ENCODE data around the gene DRD2. TPM values are rescaled to one million over a fixed set of nuclear protein-coding genes. Genes with fewer than 3 reads are reported as not detected.

DRD2 gene
- total RNA-seq, 1 experiment from 2014 or later, result 0.28 TPM

GRCh38 chr11:113378692-113379091, 96.5 kb downstream of the DRD2 start:
- intact Hi-C loops (cut with micrococcal nuclease), result loop anchor here (10.0 kb wide), 1 partner anchor 356 kb away; no protein-coding TSS in a partner anchor
- CTCF ChIA-PET, result interaction anchor here (1.6 kb wide), 1 partner anchor 115 kb away, joined by 6 read pairs; no protein-coding TSS in a partner anchor
- Mint-ChIP-seq H3K27ac (ENCODE audit: low read depth, unreplicated experiment) (no peak overlapping the region), H3K4me3 (ENCODE audit: unreplicated experiment) (no peak overlapping the region), H3K36me3 (ENCODE audit: insufficient read depth, unreplicated experiment) (no peaks in the 10 kb centered on the region), H3K4me1 (ENCODE audit: insufficient read depth, unreplicated experiment) (peaks cover 26% of the 10 kb centered on the region), H3K9me3 (ENCODE audit: unreplicated experiment) (no peaks in the 10 kb centered on the region), H3K27me3 (ENCODE audit: insufficient read depth, unreplicated experiment) (no peaks in the 10 kb centered on the region)
- BruUV-seq (replicated peaks), result no TSS peak
- DNase-seq (ENCODE audit: unreplicated experiment), result no peak
- POLR2A ChIA-PET, result interaction anchor here (0.7 to 1.4 kb wide), 3 partner anchors 12 to 115 kb away, joined by 3 to 5 read pairs (median 4); no protein-coding TSS in a partner anchor
- no peak for TF ChIP-seq CTCF (IDR thresholded peaks at IDR 0.05; ENCODE audit: unreplicated experiment)

- H3K4me1 Mint-ChIP-seq (ENCODE audit: insufficient read depth, unreplicated experiment), result peaks cover 34% of the 10 kb centered on the region
- H3K4me3 Mint-ChIP-seq (ENCODE audit: unreplicated experiment), result peak overlapping the region; percentile 10
- peak overlapping the region; percentile 26 for H3K27ac Mint-ChIP-seq (ENCODE audit: low read depth, unreplicated experiment)
- peak; percentile 50 for DNase-seq (ENCODE audit: unreplicated experiment)
- TF ChIP-seq CTCF (IDR thresholded peaks at IDR 0.05; ENCODE audit: unreplicated experiment), result no peak
- TSS peak; percentile 70 for BruUV-seq (replicated peaks)
- H3K27me3 Mint-ChIP-seq (ENCODE audit: insufficient read depth, unreplicated experiment), result no peaks in the 10 kb centered on the region
- CTCF ChIA-PET, result interaction anchor here (0.6 to 1.6 kb wide), 5 partner anchors 16 to 154 kb away, joined by 3 to 6 read pairs (median 4); no protein-coding TSS in a partner anchor
- intact Hi-C loops (cut with micrococcal nuclease), result loop anchor here (10.0 kb wide), 1 partner anchor 357 kb away; no protein-coding TSS in a partner anchor
- no peaks in the 10 kb centered on the region for H3K36me3 Mint-ChIP-seq (ENCODE audit: insufficient read depth, unreplicated experiment)
- no peaks in the 10 kb centered on the region for H3K9me3 Mint-ChIP-seq (ENCODE audit: unreplicated experiment)
- POLR2A ChIA-PET, result interaction anchor here (0.7 to 2.3 kb wide), 5 partner anchors 12 to 116 kb away, joined by 3 to 10 read pairs (median 7); no protein-coding TSS in a partner anchor
These were observed 97.4 kb downstream of the DRD2 start for GRCh38 chr11:113377681-113378412.

GRCh38 chr11:113376156-113376555, 99.0 kb downstream of the DRD2 start:
- no peak overlapping the region for H3K4me3 Mint-ChIP-seq (ENCODE audit: unreplicated experiment)
- TF ChIP-seq CTCF (IDR thresholded peaks at IDR 0.05; ENCODE audit: unreplicated experiment), result no peak
- peaks cover 46% of the 10 kb centered on the region for H3K4me1 Mint-ChIP-seq (ENCODE audit: insufficient read depth, unreplicated experiment)
- no peaks in the 10 kb centered on the region for H3K9me3 Mint-ChIP-seq (ENCODE audit: unreplicated experiment)
- CTCF ChIA-PET, result no interaction called here
- POLR2A ChIA-PET, result interaction anchor here (0.8 to 2.3 kb wide), 4 partner anchors 9 to 72 kb away, joined by 3 to 9 read pairs (median 4); no protein-coding TSS in a partner anchor
- BruUV-seq (replicated peaks), result no TSS peak
- DNase-seq (ENCODE audit: unreplicated experiment), result no peak
- no peaks in the 10 kb centered on the region for H3K36me3 Mint-ChIP-seq (ENCODE audit: insufficient read depth, unreplicated experiment)
- H3K27me3 Mint-ChIP-seq (ENCODE audit: insufficient read depth, unreplicated experiment), result no peaks in the 10 kb centered on the region
- intact Hi-C loops (cut with micrococcal nuclease), result loop anchor here (10.0 kb wide), 1 partner anchor 359 kb away; no protein-coding TSS in a partner anchor
- no peak overlapping the region for H3K27ac Mint-ChIP-seq (ENCODE audit: low read depth, unreplicated experiment)

GRCh38 chr11:113375402-113375801, 99.8 kb downstream of the DRD2 start:
- POLR2A ChIA-PET, result interaction anchor here (0.6 to 1.2 kb wide), 5 partner anchors 9 to 73 kb away, joined by 3 to 5 read pairs (median 3); no protein-coding TSS in a partner anchor
- H3K36me3 Mint-ChIP-seq (ENCODE audit: insufficient read depth, unreplicated experiment), result no peaks in the 10 kb centered on the region
- H3K4me1 Mint-ChIP-seq (ENCODE audit: insufficient read depth, unreplicated experiment), result peaks cover 46% of the 10 kb centered on the region
- no peak overlapping the region for H3K27ac Mint-ChIP-seq (ENCODE audit: low read depth, unreplicated experiment)
- TF ChIP-seq CTCF (IDR thresholded peaks at IDR 0.05; ENCODE audit: unreplicated experiment), result no peak
- CTCF ChIA-PET, result no interaction called here
- H3K4me3 Mint-ChIP-seq (ENCODE audit: unreplicated experiment), result no peak overlapping the region
- no peaks in the 10 kb centered on the region for H3K9me3 Mint-ChIP-seq (ENCODE audit: unreplicated experiment)
- intact Hi-C loops (cut with micrococcal nuclease), result loop anchor here (10.0 kb wide), 1 partner anchor 359 kb away; no protein-coding TSS in a partner anchor
- no TSS peak for BruUV-seq (replicated peaks)
- no peaks in the 10 kb centered on the region for H3K27me3 Mint-ChIP-seq (ENCODE audit: insufficient read depth, unreplicated experiment)
- DNase-seq (ENCODE audit: unreplicated experiment), result no peak
